ENCODE measurements around the gene PDP2.
"Not testable (repeated sequence)": the region's sequence is repeated elsewhere in the genome, so short reads cannot be mapped to it uniquely, and the experiment has no call there.

Gene PDP2

DNA sequence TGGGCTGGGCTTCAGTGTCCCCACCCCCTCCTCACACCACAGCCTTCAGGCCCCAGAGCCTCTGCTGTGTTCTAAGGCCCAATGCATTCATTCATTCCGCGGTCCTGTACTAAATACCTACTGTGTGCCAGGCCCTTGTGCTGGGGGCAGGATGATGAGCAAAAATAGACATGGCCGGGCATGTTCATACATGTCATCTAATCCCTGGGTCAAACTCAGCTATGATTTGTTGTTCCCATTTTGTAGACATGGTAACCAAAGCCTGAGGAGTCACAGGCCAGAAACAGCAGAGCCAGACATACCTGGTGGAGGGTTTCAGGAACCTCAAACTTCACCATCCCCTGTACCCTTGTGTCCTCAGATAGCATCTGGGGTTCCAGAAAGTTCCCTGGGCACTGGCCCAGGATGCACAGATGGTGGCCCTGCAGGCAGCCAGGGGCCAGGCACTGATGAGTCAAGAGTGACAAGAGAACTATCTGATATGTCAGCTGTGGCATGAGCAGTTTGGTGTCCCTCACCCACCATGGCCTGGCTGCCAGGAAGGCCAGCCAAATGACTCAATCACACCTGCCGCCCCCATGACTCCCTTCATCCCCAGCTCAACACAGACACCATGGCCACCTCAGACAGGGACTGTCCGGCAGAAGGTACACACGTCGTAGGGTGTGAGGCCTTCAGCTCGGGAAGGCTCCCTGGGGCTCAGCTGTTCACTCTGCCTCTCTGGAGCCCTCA is 47.8 kb downstream of the PDP2 start:
- no peak for DNase-seq (ENCODE audit: low read depth)

DNA sequence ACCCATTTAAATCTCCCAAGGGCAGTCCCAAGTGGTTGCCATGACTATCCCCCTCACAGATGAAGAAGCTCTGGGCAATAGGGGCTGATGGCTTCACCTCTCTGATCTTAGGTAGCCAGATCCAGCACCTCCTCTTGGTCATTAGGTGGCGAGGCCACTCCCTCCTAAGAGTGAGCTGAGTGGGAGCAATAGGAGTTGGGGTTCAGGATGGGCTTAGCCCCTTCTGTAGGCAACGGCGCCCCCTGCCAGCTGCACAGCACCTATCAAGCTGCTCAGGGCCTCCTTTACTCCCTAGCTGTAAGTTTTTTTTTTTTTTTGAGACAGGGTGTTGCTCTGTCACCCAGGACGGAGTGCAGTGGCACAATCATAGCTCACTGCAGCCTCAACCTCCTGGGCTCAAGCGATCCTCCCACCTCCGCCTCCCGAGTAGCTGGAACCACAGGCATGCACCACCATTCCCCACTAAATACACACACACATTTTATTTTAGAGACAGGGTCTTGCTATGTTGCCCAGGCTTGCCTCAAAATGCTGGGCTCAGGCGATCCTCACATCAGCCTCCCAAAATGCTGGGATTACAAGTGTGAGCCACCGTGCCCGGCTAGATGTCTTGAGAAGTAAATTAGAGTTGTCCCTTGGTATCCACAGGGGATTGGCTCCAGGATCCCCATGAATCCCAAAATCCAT is 48.5 kb downstream of the PDP2 start:
- no peak for DNase-seq (ENCODE audit: low read depth)
- no peak overlapping the region for H3K4me3 ChIP-seq (ENCODE audit: low read depth, low read length)

More for the DNA sequence above, 47.8 kb downstream of the PDP2 start:
- H3K4me3 ChIP-seq (ENCODE audit: low read depth, low read length), result no peak overlapping the region

DNA sequence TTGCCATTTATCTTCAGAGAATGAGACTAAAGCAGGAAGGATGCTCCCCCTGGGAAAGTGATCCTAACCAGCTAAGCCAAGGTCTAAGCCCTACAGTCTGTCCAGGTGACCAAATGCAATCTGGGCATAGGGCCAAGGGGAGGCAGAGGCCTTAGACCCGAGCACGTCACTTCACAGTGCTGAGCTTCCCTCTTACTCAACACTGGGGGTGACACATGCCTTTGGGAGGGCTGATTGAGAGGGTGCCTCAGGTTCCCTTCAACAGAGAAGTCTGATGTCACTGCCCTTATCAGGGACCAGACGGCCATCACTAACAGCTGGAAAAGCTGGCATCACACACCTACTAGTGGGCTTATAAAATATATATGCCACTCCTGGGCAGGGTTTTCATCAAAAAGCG is 49.9 kb downstream of the PDP2 start:
- DNase-seq (ENCODE audit: low read depth), result no peak
- no peak overlapping the region for H3K4me3 ChIP-seq (ENCODE audit: low read depth, low read length)

GRCh38 chr16:66931665-66932064 is 51.4 kb downstream of the PDP2 start:
- no peak overlapping the region for H3K4me3 ChIP-seq (ENCODE audit: low read depth, low read length)
- DNase-seq (ENCODE audit: low read depth), result no peak

DNA sequence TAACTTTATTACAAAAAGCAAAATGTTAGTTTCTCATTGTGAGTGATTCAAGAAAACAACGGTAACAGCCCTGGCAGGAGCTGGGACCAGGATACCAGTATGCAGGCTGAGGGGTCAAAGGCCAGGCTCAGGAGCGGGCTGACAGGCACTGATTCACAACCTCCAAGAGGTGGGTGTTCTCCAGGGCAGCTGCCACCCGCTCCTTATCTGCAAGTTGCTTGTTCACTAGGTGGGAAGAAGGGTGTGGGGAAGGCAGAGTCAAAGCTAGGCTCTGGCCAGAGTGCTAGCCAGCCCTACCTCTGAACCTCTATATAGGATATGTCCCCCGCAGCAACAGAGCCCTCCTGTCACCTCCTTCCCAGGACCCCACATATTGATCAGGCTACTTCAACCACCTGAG is 51.8 kb downstream of the PDP2 start:
- DNase-seq (ENCODE audit: low read depth), result no peak
- no peak overlapping the region for H3K4me3 ChIP-seq (ENCODE audit: low read depth, low read length)

DNA sequence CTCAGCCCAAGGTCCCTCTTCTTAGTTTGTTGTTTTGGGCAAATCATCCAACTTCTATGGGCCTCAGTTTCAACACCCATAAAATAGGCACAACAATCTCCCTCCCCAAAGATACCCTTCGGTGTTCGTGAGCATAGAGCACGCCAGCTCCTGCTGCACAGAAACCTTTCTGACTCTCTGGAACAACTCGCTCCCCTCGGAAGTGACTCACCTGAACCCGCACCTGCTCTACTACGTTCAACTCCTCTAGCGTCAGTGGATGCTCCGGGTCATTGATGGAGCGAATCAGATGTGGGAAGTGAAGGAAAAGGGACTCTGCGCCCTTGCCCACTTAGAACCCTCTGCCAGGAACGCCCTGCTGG is 53.4 kb downstream of the PDP2 start:
- no peak for DNase-seq (ENCODE audit: low read depth)
- peak overlapping the region; percentile 79 for H3K4me3 ChIP-seq (ENCODE audit: low read depth, low read length)

GRCh38 chr16:66934138-66934838 is 54.0 kb downstream of the PDP2 start, which contains the start of gene CIAO2B:
Gene CIAO2B (minus strand): TSS chr16:66934402. CDS start chr16:66934364, 38 bp downstream.
- no peak for DNase-seq (ENCODE audit: low read depth)
- peak within 1 kb of the TSS; percentile 79 for H3K4me3 ChIP-seq (ENCODE audit: low read depth, low read length)

GRCh38 chr16:66934839-66935313 is 54.6 kb downstream of the PDP2 start:
- not testable (repeated sequence) for DNase-seq (ENCODE audit: low read depth)
- H3K4me3 ChIP-seq (ENCODE audit: low read depth, low read length), result peak overlapping the region; percentile 79

DNA sequence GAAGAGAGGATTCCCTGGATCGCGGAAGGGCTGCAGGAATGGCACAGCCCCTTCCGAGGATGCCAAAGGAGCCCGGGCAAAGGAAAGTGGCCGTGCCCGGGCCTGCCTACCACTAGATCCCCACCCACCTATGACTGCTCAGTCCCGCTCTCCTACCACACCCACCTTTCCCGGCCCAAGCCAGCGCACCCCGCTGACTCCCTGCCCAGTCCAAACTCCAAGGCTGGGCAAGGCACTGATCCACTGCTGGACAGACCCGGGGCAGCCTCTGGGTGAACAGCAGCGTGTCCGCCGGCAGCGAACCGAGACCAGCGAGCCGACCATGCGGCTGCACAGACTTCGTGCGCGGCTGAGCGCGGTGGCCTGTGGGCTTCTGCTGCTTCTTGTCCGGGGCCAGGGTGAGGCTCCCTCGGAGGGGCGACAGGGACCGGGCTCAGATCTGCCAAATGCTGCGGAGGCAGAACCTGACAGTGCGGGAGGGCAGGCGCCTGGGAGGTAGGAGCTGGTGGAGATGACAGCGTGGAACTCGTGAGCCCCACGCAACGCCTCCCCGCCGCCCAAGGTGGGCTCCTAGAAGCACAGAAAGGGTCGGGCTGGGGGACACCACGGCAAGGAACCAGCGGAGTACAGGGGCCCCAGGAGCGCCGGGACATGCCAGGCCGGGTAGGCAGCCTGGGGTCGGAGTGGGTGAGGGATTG is 55.1 kb downstream of the PDP2 start, which contains the start of gene CES2:
CES2 (plus strand) TSS at position 203 of the 698 bp plus-strand sequence; CDS start at position 323, 120 bp downstream.
- H3K4me3 ChIP-seq (ENCODE audit: low read depth, low read length), result peak within 1 kb of the TSS; percentile 79
- DNase-seq (ENCODE audit: low read depth), result no peak

DNA sequence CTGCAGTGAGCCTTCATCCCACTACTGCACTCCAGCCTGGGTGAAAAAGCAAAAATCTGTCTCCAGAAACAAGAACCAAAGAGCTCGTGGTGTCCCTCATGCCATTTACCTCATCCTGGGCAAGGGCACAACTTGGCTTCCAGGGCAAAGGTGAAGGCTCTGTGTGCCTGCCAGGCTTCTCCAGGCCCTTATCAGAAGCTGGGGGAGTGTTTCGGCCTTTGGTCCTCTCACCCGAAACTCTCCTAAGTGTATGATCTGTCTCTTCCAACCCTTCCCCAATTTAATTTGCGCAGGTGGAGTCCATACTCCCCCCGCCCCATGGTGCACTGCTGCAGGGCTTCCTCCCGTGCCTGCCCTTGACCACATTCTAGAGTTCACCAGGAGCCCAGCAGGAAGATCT is 56.1 kb downstream of the PDP2 start:
- DNase-seq (ENCODE audit: low read depth), result no peak

DNA sequence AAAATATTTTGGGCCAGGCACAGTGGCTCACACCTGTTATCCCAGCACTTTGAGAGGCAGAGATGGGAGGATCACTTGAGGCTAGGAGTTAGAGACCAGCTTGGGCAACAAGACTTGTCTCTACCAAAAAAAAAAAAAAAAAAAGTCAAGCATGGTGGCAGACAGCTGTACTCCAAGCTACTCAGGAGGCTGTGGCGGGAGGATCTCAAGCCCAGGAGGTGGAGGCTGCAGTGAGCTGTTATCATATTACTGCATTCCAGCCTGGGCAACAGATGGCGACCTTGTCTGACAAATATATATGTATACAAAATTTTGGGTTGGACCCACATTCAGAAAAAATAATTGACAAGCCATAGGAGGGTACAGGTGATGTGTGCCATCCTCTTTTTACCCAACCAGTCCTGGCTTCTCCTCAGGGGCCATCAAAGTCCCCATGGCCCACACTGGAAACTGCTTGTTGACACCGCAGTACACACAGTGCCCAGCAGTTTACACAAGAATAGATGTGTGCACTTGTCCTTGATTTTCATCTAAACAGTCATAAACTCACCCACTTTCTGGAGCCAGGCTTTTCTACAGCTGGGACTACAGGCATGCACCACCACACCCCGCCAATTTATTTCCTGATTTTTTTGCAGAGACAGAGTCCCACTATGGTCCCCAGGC is 56.7 kb downstream of the PDP2 start:
- no peak for DNase-seq (ENCODE audit: low read depth)
- no peak overlapping the region for H3K4me3 ChIP-seq (ENCODE audit: low read depth, low read length)

More for the DNA sequence above, 56.1 kb downstream of the PDP2 start:
- H3K4me3 ChIP-seq (ENCODE audit: low read depth, low read length), result no peak overlapping the region

DNA sequence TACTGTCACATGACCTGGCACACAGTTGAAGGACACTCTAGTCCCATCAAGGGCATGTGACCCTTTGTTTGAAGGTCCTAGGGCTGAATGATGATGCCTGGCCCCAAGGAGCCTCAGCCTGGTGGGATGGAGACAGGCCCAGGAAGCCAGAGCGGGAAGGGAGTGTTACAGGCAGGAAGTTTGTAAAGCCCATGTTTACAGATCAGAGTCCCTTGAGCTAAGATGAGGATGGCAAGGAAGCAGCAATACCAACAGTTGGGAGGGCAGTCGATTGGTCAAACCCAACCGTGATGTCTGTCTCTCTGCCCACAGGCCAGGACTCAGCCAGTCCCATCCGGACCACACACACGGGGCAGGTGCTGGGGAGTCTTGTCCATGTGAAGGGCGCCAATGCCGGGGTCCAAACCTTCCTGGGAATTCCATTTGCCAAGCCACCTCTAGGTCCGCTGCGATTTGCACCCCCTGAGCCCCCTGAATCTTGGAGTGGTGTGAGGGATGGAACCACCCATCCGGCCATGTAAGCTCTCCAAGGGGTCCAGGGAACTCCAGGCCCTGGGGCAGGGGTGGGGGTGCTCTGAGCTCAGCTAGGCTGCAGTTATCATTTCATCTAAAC is 57.5 kb downstream of the PDP2 start:
- no peak for DNase-seq (ENCODE audit: low read depth)

GRCh38 chr16:66939366-66939765 is 59.1 kb downstream of the PDP2 start:
- no peak overlapping the region for H3K4me3 ChIP-seq (ENCODE audit: low read depth, low read length)
- no peak for DNase-seq (ENCODE audit: low read depth)

More for the DNA sequence above, 57.5 kb downstream of the PDP2 start:
- H3K4me3 ChIP-seq (ENCODE audit: low read depth, low read length), result no peak overlapping the region

GRCh38 chr16:66940236-66940635 is 59.9 kb downstream of the PDP2 start:
- no peak for DNase-seq (ENCODE audit: low read depth)
- no peak overlapping the region for H3K4me3 ChIP-seq (ENCODE audit: low read depth, low read length)

Measured in skeletal muscle cell (primary cell).